ENCODE results near the gene NECTIN3.

DNA sequence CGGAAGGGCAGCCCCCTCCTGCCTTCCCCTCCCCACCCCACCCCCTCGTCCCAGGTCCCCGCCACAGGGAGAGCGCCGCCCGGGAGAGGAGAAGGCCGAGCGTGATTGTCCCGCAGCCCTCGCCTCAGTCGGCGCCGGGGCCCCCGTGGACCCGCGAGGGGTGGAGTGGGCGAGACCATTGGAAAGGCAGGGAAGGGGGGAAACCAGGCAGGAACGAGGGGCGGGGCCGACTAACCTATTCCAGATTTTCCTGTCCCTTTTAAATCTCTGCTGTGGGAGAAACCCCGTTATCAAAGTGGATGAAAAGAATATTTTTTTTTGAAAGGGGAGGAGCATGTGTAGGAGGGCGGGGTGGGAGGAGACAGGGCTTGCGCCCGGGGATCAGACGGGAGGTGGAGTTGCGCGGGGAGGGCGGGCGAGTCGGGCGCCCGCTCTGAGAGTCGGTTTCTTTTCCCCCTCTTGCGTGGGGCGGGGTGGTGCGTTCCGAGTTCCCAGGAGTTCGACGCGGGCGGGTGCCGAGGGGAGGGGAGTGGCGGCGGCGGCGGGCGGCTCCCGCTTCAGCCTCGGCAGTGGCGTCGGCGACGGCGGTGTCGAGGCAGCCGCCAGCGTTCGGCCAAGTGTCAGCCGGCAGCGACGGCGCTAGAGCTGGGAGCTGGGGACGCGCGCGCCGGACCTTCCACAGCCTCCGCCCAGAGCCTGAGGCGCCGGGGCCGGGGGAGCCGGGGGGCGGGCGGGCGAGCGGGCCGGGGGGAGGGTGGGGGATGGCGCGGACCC lies at the start of gene NECTIN3:
- no peak for TF ChIP-seq EP300 (IDR thresholded peaks at IDR 0.05; ENCODE audit: borderline replicate concordance)
- TF ChIP-seq, protein P1, sequence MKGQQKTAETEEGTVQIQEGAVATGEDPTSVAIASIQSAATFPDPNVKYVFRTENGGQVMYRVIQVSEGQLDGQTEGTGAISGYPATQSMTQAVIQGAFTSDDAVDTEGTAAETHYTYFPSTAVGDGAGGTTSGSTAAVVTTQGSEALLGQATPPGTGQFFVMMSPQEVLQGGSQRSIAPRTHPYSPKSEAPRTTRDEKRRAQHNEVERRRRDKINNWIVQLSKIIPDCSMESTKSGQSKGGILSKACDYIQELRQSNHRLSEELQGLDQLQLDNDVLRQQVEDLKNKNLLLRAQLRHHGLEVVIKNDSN (IDR thresholded peaks at IDR 0.05), result no peak
- no peak for TF ChIP-seq YY1 (IDR thresholded peaks at IDR 0.05; ENCODE audit: low read depth)
- TF ChIP-seq FOXM1 (IDR thresholded peaks at IDR 0.05; ENCODE audit: borderline replicate concordance, low read depth), result no peak
- TF ChIP-seq TEAD4 (IDR thresholded peaks at IDR 0.05), result no peak
- peak; percentile 69 for TF ChIP-seq TAF1 (IDR thresholded peaks at IDR 0.05; ENCODE audit: low read depth)

All from Ishikawa (cell line).